Nucleus accumbens (tissue), 56 donors: ENCODE data around the gene ST3GAL2.

Experiments used
- DNase-seq, 56 donors: peaks; one replicate each; lab custom pipeline; 2025; lab: John Stamatoyannopoulos, UW

Gene ST3GAL2, protein sequence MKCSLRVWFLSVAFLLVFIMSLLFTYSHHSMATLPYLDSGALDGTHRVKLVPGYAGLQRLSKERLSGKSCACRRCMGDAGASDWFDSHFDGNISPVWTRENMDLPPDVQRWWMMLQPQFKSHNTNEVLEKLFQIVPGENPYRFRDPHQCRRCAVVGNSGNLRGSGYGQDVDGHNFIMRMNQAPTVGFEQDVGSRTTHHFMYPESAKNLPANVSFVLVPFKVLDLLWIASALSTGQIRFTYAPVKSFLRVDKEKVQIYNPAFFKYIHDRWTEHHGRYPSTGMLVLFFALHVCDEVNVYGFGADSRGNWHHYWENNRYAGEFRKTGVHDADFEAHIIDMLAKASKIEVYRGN

DNA sequence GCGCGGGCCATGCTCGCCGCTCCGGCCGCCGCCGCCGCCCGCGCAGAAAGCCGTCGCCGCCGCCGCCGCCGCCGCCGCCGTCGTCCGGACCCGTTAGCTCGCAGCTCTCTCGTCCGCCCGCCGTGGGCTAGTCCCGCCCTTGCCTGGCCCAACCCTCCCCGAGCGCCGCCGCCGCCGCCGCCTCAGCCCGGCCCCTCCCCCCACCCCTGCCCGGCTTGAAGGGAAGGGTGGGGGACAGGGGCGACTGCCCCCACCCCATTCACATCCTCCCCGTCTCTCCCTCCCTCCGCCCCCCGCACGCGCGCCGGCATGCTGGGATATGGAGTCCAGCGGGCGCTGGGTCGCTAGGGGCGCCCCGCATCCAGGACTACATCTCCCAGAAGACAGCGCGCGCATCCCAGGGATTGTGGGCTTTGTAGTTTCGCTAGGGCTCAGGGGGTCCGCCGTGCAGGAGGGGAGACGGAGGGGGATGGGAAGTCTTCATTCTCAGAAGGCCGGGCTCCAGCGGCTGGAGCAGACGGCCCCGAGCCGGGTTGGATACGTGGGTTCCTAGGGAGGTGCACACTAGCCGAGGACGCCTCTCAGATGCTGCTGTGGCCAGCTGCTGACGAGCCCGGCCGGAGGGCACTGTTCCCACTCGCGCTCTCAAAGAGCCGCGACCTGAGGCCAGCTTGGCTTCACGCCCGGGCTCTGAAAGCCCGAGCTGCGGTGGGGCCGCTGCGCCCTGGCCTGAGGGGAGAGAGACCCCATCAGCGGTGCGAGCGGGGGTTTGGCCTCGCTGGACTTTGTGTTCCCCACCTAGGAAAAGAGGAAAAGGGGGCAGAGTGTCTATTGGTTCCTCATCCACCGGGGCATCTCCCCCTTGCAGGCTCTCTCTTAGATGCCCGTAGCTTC lies at the start of gene ST3GAL2:
Gene ST3GAL2 (minus strand): TSS at position 132 of the 894 bp plus-strand sequence. CDS start 40,570 bp downstream, outside the sequence.
- DNase-seq: peak; percentile 77 to 98 (median 94)

DNA sequence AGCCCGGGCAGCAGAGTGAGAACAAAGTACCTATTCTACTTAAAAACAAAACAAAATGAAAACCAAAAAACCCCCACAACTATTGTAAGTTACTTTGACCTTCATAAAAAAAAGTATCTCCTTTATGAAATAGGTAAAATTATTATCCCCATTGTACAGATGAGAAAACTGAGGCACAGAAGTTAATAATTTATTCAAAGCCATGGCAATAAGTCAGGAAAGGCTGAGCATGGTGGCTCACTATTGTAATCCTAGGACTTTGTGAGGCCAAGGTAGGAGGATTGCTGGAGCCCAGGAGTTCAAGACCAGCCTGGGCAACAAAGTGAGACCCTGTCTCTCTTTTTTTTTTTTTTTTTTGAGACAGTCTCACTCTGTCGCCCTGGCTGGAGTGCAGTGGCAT lies 46.0 kb upstream of the ST3GAL2 start:
- no peak for DNase-seq

DNA sequence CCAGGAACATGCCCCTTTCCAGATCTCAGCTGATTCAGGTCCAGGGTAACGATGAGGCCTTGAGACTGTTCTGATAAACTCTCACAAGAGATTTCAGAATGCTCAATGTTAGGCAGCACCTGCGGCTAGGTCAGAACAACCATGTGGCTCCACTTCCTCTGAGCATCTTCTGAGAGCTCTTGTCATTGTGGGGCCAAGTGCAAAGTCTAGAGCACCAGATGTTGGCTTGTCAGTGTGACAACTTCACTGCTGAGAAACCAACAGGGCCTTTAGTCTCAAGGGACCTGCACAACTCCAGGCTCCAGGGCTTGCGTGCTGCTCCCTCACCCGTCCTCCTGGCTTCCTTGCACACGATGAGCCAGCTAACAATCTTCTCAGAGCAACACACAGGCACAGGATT lies 44.5 kb upstream of the ST3GAL2 start:
- no peak for DNase-seq

DNA sequence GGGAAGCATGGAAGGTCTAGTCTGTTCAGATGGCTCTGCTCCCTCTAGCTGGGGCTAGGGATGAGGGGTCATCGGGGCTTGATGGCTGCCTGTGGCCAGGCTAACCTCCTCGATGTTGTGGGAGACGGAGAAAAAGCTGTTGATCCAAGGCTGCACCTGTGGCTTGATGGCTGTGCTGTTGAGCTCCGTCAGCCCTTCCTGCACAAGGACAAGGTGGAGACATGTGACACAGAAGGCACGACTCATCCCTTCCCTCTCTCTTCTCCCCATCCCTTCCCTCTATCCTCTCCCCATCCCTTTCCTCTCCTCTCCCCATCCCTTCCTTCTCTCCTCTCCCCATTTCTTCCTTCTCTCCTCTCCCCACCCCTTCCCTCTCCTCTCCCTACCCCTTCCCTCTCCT lies 43.7 kb upstream of the ST3GAL2 start:
- no peak for DNase-seq

DNA sequence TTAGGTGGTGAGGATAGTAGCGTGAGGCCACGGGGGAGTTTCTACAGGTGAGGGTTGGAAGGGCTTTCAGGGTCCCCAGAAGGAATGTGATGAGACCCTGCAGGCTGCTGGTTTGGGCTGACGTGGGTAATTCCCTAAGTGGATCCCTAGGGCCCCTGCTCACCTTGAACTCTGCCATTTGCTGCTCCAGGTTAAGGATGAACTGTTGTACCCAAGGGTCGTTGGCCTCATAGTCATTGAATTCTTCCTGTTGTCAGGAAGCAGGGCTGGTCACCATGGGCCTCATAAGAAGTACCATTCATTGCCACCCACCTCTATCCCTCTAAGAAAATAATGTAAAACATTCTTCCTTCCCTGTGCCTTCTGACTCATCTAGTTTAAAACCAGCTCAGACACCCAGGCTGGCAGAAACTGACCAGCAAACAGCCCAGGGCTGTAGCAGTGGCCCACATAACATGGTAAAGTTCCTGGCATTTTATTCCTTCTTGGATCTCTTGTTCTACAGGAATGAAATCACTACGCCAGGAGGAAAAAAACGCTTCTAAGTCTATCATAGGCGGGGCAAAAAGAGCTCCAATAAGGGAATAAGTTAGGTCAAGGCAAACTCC lies 43.1 kb upstream of the ST3GAL2 start:
- no peak for DNase-seq

DNA sequence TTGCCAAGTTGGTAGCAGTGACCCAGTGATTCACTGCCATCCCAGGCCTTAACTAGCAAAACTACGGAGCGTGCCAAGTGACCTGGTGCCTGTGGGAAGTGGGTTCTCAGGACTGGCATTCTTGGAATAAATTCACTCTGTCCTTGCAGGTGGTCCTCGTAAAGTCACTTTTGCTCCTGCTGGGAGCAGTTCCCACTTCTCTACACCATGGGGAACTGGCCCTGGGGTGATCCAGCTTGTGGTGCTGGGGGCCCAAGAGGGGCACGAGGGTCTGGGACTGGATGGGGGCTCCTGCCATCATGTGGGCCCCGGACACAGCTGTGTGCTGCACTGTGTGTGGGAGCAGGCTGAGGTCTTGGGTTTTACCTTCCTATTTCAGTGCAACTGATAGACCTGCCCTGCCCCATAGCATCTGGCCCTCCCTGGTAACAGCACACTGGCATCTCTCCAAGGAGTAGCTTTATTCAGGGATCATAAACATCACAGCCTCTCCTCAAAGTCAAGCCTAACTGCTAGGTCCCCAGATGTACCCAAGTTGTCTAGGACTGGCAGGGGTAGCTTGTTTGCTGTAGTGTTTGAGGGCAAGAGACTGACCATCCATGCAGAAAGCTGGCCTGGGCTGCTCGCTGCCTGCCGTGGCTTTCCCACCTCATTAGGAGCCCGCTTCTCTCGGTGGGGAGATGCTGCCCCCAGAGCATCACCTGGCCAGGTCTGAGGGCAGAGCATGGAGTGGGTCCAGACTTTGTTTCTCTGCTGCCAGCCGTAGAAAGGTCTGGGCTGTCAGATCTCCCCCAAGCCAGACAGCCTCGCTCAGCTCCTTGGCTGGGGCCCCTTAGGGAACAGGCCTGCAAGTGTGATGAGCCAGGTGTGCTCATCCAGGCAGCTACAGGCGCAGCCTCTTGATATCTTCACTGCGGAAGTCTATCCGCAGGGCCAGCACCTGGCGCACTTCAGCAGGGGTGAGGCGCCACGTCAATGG lies 41.5 kb upstream of the ST3GAL2 start:
- DNase-seq: no peak

DNA sequence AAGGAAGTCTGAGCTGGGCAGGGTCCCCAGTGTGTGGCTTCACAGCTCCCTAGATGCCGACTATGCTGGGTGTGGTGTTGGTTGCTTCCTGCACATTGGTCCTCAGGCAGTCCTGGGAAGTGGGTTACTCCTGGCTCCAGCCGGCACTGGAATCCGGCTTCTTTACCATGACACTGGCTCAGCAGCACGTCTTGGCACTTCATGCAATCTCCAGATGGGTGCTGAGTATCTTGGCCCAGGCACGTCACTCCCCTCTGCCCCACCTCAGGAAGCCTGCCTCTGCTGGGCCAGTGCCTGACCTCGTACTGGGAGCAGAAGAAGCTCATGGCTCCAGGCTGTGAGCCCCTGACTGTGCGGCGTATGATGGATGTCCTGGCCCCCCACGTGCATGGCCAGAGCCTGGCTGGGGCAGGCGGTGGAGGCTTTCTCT lies 40.0 kb upstream of the ST3GAL2 start:
- no peak for DNase-seq

DNA sequence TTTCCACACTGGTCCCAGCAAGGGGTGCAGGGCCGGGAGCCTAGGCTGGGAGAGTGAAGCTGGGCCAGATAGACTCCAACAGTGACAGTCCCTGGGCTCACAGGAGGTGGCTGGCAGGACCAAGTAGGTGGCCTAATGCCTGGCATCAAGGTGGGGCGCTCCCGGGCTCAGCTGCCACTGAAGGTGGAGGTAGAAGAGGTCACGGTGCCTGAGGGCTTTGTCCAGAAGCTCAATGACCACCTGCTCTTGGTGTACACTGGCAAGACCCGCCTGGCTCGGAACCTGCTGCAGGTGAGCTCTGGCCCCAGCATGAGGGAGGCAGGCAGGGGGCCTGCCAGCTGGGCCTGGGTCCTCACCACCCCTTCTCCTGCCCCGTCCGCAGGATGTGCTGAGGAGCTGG lies 39.3 kb upstream of the ST3GAL2 start:
- DNase-seq: no peak

DNA sequence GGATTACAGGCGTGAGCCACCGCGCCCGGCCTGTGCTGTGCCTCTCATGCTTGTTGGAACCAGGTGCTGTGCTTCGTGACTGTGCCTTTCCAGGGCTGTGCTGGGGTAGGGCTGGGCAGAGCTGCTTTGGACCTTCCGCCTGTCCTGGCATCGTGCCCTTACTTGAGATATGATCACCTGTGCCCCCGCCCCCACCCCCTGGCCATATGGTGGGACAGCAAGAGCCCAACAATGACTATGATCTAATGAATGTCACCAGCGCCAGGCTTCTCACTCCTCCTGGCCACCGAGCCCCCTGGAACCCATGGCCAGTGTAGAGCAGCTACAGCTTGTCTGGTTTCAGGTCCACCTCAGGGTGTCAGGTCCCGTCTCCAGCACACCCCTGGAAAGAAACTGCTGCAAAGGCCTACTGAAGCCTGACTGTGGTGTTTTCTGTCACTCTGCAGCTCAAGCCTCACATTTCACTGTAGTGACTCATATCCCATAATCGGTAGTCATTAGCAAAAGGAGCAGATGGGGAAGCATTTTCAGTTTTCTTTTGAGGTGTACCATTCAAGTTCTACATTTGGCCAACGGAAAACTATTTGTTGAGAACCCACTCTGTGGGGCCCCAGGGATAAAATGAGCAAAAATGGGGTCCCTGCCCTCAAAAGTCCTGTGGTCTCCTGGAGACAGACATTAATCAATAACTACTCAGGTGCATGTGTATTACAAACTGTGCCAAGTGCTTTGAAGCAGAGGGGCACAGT lies 37.5 kb upstream of the ST3GAL2 start:
- peak in 2 of 56 donors; percentile 4 to 7 for DNase-seq

DNA sequence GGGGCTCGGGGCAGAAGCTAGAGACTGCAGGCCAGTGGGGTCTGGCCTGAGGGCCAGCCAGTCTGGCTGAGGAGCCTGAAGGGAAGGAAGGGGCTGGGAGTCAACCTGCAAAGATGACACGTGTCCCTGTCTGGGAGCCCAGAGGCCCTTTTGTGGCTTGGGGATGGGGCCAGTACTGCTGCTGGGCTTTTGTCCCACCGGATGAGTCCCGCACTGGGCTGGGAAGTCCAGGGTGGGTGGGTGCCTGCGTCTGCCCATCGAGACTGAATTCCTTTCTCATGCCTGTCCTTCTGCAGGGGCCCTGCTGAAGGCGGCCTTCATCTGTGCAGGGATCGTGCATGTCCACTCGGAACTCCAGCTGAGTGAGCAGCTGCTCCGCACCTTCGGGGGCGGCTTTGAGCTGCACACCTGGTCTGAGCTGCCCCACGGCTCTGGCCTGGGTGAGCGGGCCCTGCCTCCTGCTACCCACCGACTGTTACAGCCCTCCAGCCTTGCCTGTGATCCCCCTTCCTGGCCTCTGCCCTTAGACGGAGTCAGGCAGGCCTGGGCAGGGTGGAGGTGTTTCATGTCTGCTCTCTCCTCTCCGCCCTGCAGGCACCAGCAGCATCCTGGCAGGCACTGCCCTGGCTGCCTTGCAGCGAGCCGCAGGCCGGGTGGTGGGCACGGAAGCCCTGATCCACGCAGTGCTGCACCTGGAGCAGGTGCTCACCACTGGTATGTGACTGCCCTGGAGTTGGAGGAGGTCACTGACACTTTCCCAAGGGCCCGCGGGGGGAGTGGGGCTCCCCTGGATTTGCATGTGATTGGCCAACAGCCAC lies 36.4 kb upstream of the ST3GAL2 start:
- DNase-seq: no peak

DNA sequence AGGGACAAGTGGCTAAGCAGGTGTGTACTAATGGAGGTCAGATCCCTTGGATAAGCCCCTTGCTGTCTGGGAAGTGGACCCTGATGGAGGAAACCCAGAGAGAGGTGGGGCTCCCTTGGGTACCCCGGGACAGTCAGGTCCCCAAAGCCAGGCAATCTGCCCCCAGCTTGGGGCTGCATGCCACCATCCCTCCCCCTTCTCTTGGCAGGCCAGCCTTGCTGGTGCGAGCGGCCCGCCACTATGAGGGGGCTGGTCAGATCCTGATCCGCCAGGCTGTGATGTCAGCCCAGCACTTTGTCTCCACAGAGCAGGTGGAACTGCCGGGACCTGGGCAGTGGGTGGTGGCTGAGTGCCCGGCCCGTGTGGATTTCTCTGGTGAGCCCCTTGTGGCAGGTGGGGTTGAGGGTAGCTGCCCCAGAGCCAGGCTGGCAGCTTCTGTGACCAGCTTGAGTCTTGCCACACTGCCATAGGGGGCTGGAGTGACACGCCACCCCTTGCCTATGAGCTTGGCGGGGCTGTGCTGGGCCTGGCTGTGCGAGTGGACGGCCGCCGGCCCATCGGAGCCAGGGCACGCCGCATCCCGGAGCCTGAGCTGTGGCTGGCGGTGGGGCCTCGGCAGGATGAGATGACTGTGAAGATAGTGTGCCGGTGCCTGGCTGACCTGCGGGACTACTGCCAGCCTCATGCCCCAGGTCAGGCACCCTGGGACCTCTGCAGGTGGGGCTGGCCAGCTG lies 35.6 kb upstream of the ST3GAL2 start:
- DNase-seq: no peak

DNA sequence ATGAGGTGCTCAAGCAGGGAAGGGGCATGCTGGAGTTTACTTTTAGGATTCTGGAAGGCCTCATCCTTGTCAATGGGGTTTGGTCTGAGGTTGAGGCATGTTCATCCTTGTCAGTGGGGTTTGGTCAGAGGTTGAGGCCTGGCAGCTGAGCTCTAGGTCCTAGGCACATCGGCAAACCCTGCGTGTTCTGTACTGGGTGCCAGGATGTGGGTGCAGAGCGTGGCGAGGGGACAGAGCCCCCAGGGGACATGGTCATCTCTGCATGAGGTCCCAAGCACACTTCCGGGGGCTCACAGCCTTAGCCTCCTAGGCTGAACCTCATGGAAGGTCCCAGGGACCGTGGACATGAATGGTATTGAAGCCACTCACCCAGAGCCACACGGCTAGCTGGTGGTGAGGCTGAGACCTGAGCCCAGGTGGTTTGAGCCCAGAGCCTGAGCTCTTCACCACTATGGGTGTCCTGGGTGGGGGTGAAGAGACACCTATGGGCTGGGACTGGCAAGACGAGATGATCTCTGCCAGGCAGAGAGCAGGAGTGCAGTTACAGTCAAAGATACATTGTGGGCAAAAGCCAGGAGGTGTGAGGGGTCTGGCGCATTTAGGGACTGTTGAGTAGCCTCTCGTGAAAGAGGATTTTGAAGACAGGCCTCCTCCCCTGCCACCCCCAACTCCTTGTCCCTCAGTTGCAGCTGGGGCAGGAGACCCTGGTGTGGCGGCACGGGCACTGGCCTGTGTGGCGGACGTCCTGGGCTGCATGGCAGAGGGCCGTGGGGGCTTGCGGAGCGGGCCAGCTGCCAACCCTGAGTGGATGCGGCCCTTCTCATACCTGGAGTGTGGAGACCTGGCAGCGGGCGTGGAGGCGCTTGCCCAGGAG lies 34.8 kb upstream of the ST3GAL2 start:
- DNase-seq: no peak

DNA sequence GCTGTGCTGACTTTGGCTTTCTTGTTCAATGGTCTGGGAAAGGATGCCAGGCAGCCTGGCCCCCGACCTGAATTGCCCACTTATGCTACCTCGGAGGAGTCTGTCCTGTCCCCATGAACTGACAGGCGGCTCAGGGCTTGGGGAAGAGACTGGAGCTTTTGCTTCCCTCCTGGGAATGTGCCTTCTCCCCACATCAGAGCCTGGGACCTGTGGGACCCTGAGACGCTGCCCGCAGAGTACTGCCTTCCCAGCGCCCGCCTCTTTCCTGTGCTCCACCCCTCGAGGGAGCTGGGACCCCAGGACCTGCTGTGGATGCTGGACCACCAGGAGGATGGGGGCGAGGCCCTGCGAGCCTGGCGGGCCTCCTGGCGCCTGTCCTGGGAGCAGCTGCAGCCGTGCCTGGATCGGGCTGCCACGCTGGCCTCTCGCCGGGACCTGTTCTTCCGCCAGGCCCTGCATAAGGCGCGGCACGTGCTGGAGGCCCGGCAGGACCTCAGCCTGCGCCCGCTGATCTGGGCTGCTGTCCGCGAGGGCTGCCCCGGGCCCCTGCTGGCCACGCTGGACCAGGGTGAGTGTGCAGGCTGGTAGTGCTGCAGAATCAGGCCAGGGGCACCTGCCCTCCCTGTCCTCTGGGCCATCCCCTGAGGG lies 34.0 kb upstream of the ST3GAL2 start:
- DNase-seq: peak in 1 of 56 donors; percentile 12

DNA sequence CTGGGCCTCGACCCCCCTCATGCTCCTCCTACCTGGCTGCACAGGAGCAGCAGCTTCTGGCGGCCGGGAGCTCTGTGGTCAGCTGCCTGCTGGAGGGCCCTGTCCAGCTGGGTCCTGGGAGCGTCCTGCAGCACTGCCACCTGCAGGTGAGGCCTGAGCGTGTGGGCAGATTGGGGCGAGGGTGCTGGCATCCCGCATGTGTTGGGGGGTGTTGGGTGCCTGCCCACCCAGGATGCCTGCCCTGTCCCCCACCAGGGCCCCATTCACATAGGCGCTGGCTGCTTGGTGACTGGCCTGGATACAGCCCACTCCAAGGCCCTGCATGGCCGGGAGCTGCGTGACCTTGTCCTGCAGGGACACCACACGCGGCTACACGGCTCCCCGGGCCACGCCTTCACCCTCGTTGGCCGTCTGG lies 32.0 kb upstream of the ST3GAL2 start:
- peak in 18 of 56 donors; percentile 1 to 43 (median 12) for DNase-seq

DNA sequence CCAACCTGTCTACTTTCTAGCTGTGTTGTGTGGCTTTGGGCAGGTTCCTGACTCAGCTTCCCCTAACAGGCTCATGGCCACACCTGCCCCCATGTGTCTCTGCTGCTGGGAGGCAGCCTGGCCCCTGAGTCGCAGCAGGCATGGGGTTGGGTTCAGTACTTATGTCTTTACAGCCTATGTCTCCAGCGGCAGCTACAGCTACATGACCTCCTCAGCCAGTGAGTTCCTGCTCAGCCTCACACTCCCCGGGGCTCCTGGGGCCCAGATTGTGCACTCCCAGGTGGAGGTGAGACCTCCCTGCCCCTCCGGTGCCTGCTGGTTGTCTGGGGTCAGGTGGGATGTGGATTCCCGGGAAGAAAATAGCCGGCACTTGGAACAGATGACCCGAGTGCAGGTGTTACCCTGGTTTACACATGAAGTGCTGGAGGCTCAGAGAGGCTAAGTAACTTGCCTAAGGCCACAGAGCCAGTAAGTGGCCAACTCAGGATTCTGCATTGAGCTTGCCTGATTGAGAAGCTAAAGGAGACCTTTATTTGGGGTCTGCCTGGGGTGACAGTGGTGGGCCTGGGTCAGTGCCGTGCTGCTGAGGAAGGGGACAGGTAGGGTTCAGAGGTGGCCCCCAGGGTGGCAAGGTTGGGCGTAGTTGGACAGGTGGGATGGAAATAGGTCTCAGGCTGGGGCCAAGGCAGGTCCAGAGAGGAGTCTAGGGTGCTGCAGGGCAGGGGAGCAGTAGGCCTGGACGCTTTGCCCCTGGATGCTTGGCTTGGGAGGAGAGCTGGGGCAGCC lies 31.4 kb upstream of the ST3GAL2 start:
- no peak for DNase-seq
